ENCODE data around the gene GRB14.
"Not testable (repeated sequence)": the region's sequence is repeated elsewhere in the genome, so short reads cannot be mapped to it uniquely, and the experiment has no call there.

GRB14 gene

GRCh38 chr2:164478205-164478604, 143.1 kb downstream of the GRB14 start:
- DNase-seq, result no peak

- no peak for DNase-seq
These were observed 146.4 kb downstream of the GRB14 start for GRCh38 chr2:164474873-164475272.

GRCh38 chr2:164473021-164473420, 148.3 kb downstream of the GRB14 start:
- no peak for DNase-seq

DNA sequence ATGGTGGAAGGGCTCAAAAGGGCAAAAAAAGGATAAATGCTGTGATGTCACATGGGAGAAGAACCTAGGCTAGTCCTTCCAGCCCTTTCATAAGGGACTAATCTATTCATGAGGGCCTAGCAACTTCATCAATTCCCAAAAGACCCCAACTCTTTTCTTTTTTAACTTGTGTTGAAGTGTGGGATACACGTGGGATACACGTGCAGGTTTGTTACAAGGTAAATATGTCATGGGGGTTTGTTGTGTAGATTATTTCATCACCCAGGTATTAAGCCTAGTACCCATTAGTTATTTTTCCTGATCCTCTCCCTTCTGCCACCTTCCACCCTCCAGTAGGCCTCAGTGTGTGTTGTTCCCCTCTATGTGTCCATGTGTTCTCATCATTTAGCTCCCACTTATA, 156.2 kb downstream of the GRB14 start:
- not testable (repeated sequence) for DNase-seq

- DNase-seq, result no peak
These were observed 156.9 kb downstream of the GRB14 start for GRCh38 chr2:164464376-164464775.

GRCh38 chr2:164458792-164459191, 162.5 kb downstream of the GRB14 start:
- DNase-seq, result no peak

GRCh38 chr2:164457271-164457670, 164.0 kb downstream of the GRB14 start:
- no peak for DNase-seq

- DNase-seq, result no peak
These were observed 164.7 kb downstream of the GRB14 start for GRCh38 chr2:164456619-164457018.

DNA sequence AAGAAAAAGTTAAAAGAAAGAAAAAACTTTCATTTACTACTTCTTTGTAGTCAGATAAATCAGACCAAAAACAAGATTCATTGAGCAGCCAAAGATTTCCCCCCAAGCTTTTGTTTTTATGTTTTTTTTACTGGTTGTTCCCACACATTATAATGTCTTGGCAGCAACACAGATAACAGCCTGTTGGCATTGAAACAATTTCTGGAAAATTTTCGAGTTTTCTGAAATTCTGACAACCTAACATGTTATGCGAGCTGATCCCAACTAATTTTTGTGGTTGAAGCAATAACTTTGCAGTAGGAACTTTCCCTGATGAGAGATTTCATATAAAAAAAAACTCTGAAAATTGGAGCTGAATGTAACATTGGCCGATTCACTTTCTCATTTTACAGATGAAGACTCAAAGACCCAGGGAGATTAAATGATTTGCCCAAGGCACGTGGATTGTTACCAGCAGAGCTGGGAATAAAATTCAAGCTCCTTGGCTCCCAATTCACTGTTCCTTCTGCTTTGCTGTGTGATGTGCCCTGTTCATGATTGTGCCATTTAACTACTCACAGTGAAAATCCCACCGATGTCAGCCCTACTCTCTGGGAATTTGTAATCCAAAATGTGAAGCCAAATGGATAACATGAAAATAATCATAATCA, 167.5 kb downstream of the GRB14 start:
- no peak for DNase-seq

DNA sequence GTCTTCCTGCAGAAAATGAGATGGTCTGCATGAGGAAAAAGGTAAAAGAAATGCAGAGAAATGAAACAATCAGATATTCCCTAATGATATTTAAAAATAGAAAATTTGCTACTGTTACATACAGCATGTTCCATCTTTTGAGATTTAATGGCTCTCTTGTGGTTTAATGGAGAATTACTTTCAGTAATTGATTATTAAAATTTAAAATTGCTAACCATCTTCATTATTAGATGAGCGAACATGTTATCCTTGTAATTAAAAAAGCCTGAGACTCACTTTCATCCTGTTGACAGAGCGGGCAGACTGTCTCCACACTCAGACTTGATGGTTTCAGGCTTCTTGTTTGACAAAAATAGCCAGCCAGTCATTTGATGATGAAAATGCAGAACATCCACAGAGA, 171.0 kb downstream of the GRB14 start:
- DNase-seq, result no peak

- DNase-seq, result no peak
These were observed 171.6 kb downstream of the GRB14 start for GRCh38 chr2:164449706-164450105.

DNA sequence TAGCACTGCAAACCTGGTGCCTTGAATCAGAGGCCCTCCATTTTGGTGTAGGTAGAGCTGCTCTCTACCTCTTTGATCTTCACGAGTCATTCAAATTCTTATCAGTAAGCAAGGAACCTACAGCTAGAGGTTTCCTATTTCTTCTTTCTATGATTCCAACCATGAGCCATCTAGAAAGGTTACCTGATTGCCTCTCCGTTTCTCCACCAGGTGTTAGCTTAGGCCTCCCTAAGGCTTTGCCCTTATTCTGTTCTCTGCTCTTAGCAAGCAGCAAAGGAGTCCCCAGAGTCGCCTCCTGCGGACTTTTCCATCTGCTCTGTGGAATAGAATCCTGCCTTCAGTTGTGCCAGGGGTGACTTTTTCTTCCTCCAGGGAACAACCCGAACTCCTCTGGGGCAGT, 173.6 kb downstream of the GRB14 start:
- no peak for DNase-seq

All from CD4-positive, alpha-beta T cell treated with Interleukin-17A for 1 hour (primary cell).